ENCODE results near the gene ZNF358. TPM values are rescaled to one million over a fixed set of nuclear protein-coding genes. Genes with fewer than 3 reads are reported as not detected.

The ZNF358 gene
- total RNA-seq, 1 donor from 2014 or later, result 56.9 TPM

GRCh38 chr19:7492558-7492957 is 23.3 kb upstream of the ZNF358 start:
- intact Hi-C loops (cut with DNase I), result no loop called here
- no peak for TF ChIP-seq CTCF (IDR thresholded peaks at IDR 0.05)
- peak overlapping the region; percentile 36 for H3K27ac ChIP-seq

GRCh38 chr19:7494416-7495098 is 21.3 kb upstream of the ZNF358 start:
- ATAC-seq (peak; percentile 52), DNase-seq (no peak)
- Histone ChIP-seq H3K27me3 (no peaks in the 10 kb centered on the region), H3K4me1 (peaks cover 9% of the 10 kb centered on the region), H3K9me3 (no peaks in the 10 kb centered on the region), H3K36me3 (no peaks in the 10 kb centered on the region), H3K27ac (peak overlapping the region; percentile 71), H3K4me3 (no peak overlapping the region)
- intact Hi-C loops (cut with DNase I), result no loop called here
- peak; percentile 14 for TF ChIP-seq CTCF (IDR thresholded peaks at IDR 0.05)

More at GRCh38 chr19:7492558-7492957, 23.3 kb upstream of the ZNF358 start:
- H3K4me1 ChIP-seq, result peaks cover 15% of the 10 kb centered on the region
- ATAC-seq (no peak), DNase-seq (no peak)
- no peaks in the 10 kb centered on the region for H3K27me3 ChIP-seq
- no peaks in the 10 kb centered on the region for H3K36me3 ChIP-seq
- no peaks in the 10 kb centered on the region for H3K9me3 ChIP-seq
- no peak overlapping the region for H3K4me3 ChIP-seq

GRCh38 chr19:7497292-7497691 is 18.6 kb upstream of the ZNF358 start:
- Histone ChIP-seq H3K9me3 (no peaks in the 10 kb centered on the region), H3K36me3 (no peaks in the 10 kb centered on the region), H3K4me1 (peaks cover 17% of the 10 kb centered on the region), H3K27me3 (peaks cover 19% of the 10 kb centered on the region), H3K4me3 (no peak overlapping the region), H3K27ac (no peak overlapping the region)
- DNase-seq, result no peak
- intact Hi-C loops (cut with DNase I), result no loop called here
- peak; percentile 20 for ATAC-seq
- peak; percentile 39 for TF ChIP-seq CTCF (IDR thresholded peaks at IDR 0.05)

GRCh38 chr19:7500811-7501450 is 15.0 kb upstream of the ZNF358 start:
- Histone ChIP-seq H3K9me3 (no peaks in the 10 kb centered on the region), H3K4me1 (peaks cover 10% of the 10 kb centered on the region), H3K27me3 (peaks cover 24% of the 10 kb centered on the region), H3K27ac (no peak overlapping the region), H3K4me3 (peak overlapping the region; percentile 39), H3K36me3 (no peaks in the 10 kb centered on the region)
- DNase-seq (peak; percentile 76), ATAC-seq (peak; percentile 72)
- no peak for TF ChIP-seq CTCF (IDR thresholded peaks at IDR 0.05)
- intact Hi-C loops (cut with DNase I), result no loop called here

- Histone ChIP-seq H3K4me3 (no peak overlapping the region), H3K4me1 (peaks cover 10% of the 10 kb centered on the region), H3K27me3 (peaks cover 24% of the 10 kb centered on the region), H3K36me3 (no peaks in the 10 kb centered on the region), H3K9me3 (no peaks in the 10 kb centered on the region), H3K27ac (no peak overlapping the region)
- no peak for TF ChIP-seq CTCF (IDR thresholded peaks at IDR 0.05)
- ATAC-seq (no peak), DNase-seq (no peak)
- intact Hi-C loops (cut with DNase I), result no loop called here
Observed at GRCh38 chr19:7502552-7502951, 13.4 kb upstream of the ZNF358 start.
